Activated T-helper 17 cell treated with anti-CD3 and anti-CD28 coated beads, Interleukin-2, amount 50 U/mL, for 72 hours (primary cell): ENCODE measurements around the gene SLC7A9. TPM values are rescaled to one million over a fixed set of nuclear protein-coding genes. Genes with fewer than 3 reads are reported as not detected.
"Not testable (repeated sequence)": the region's sequence is repeated elsewhere in the genome, so short reads cannot be mapped to it uniquely, and the experiment has no call there.

Source experiments
- ATAC-seq: fragments of 150-1000 bp; cut with Tn5 transposase; replicated peaks from 2 replicates; pipeline ENCODE4 v1.10.0; 2021; ENCODE audit warnings: mild to moderate bottlenecking, moderate library complexity
- H3K27ac Mint-ChIP-seq: one replicate; pipeline ENCODE4 v1.8.0; 2022; ENCODE audit warnings: mixed read lengths
- H3K27me3 Mint-ChIP-seq: one replicate; pipeline ENCODE4 v1.8.0; 2022; ENCODE audit warnings: mixed read lengths
- H3K36me3 Mint-ChIP-seq: one replicate; pipeline ENCODE4 v1.8.0; 2022; ENCODE audit warnings: low read depth, mild to moderate bottlenecking, mixed read lengths
- H3K4me1 Mint-ChIP-seq: one replicate; pipeline ENCODE4 v1.8.0; 2022; ENCODE audit warnings: mixed read lengths
- H3K4me3 Mint-ChIP-seq: one replicate; pipeline ENCODE4 v1.8.0; 2022; ENCODE audit warnings: mild to moderate bottlenecking, mixed read lengths
- H3K9me3 Mint-ChIP-seq: one replicate; pipeline ENCODE4 v1.8.0; 2022; ENCODE audit warnings: mixed read lengths
- total RNA-seq, 2 donors: library from RNA; stranded (reverse); gene quantifications; one replicate each; pipeline ENCODE4 v1.2.3, GENCODE V29; 2022

SLC7A9 gene
- total RNA-seq, 2 donors from 2014 or later: 0.56 TPM; not detected in 1

- no peaks in the 10 kb centered on the region for H3K9me3 Mint-ChIP-seq
- no peak overlapping the region for H3K27ac Mint-ChIP-seq
- no peak for ATAC-seq
- H3K4me3 Mint-ChIP-seq: no peak overlapping the region
- no peaks in the 10 kb centered on the region for H3K27me3 Mint-ChIP-seq
- H3K36me3 Mint-ChIP-seq: peaks cover 7% of the 10 kb centered on the region
- H3K4me1 Mint-ChIP-seq: no peaks in the 10 kb centered on the region
Measured at GRCh38 chr19:32876236-32876918, 6.8 kb upstream of the SLC7A9 start.

- Mint-ChIP-seq H3K4me3 (no peak overlapping the region), H3K4me1 (no peaks in the 10 kb centered on the region), H3K36me3 (peaks cover 7% of the 10 kb centered on the region), H3K27ac (no peak overlapping the region), H3K9me3 (no peaks in the 10 kb centered on the region), H3K27me3 (no peaks in the 10 kb centered on the region)
- no peak for ATAC-seq
Measured at GRCh38 chr19:32875428-32875827, 5.9 kb upstream of the SLC7A9 start.

GRCh38 chr19:32874605-32875004 lies 5.0 kb upstream of the SLC7A9 start:
- H3K27ac Mint-ChIP-seq: no peak overlapping the region
- H3K4me1 Mint-ChIP-seq: no peaks in the 10 kb centered on the region
- ATAC-seq: no peak
- no peaks in the 10 kb centered on the region for H3K27me3 Mint-ChIP-seq
- H3K9me3 Mint-ChIP-seq: no peaks in the 10 kb centered on the region
- no peak overlapping the region for H3K4me3 Mint-ChIP-seq
- peaks cover 7% of the 10 kb centered on the region for H3K36me3 Mint-ChIP-seq

GRCh38 chr19:32873247-32873959 lies 3.8 kb upstream of the SLC7A9 start:
- peaks cover 6% of the 10 kb centered on the region for H3K36me3 Mint-ChIP-seq
- H3K4me3 Mint-ChIP-seq: no peak overlapping the region
- ATAC-seq: no peak
- no peaks in the 10 kb centered on the region for H3K9me3 Mint-ChIP-seq
- no peaks in the 10 kb centered on the region for H3K27me3 Mint-ChIP-seq
- no peak overlapping the region for H3K27ac Mint-ChIP-seq
- H3K4me1 Mint-ChIP-seq: no peaks in the 10 kb centered on the region

GRCh38 chr19:32872391-32872790 lies 2.8 kb upstream of the SLC7A9 start:
- Mint-ChIP-seq H3K36me3 (no peaks in the 10 kb centered on the region), H3K27me3 (no peaks in the 10 kb centered on the region), H3K4me3 (no peak overlapping the region), H3K27ac (no peak overlapping the region), H3K9me3 (no peaks in the 10 kb centered on the region), H3K4me1 (no peaks in the 10 kb centered on the region)
- no peak for ATAC-seq

GRCh38 chr19:32870981-32871451 lies 1.4 kb upstream of the SLC7A9 start:
- Mint-ChIP-seq H3K27ac (no peak overlapping the region), H3K27me3 (no peaks in the 10 kb centered on the region), H3K4me3 (no peak overlapping the region), H3K4me1 (no peaks in the 10 kb centered on the region), H3K9me3 (no peaks in the 10 kb centered on the region), H3K36me3 (no peaks in the 10 kb centered on the region)
- ATAC-seq: no peak

- no peak overlapping the region for H3K4me3 Mint-ChIP-seq
- no peaks in the 10 kb centered on the region for H3K4me1 Mint-ChIP-seq
- H3K36me3 Mint-ChIP-seq: no peaks in the 10 kb centered on the region
- H3K9me3 Mint-ChIP-seq: no peaks in the 10 kb centered on the region
- ATAC-seq: no peak
- H3K27ac Mint-ChIP-seq: no peak overlapping the region
- no peaks in the 10 kb centered on the region for H3K27me3 Mint-ChIP-seq
Measured at GRCh38 chr19:32869966-32870573, 503 bp upstream of the SLC7A9 start.

GRCh38 chr19:32868206-32868950 lies 1.2 kb downstream of the SLC7A9 start:
- no peaks in the 10 kb centered on the region for H3K27me3 Mint-ChIP-seq
- H3K36me3 Mint-ChIP-seq: no peaks in the 10 kb centered on the region
- no peaks in the 10 kb centered on the region for H3K9me3 Mint-ChIP-seq
- no peak overlapping the region for H3K4me3 Mint-ChIP-seq
- H3K27ac Mint-ChIP-seq: no peak overlapping the region
- no peaks in the 10 kb centered on the region for H3K4me1 Mint-ChIP-seq
- no peak for ATAC-seq

- ATAC-seq, H3K4me1 Mint-ChIP-seq, H3K27me3 Mint-ChIP-seq, H3K36me3 Mint-ChIP-seq, H3K9me3 Mint-ChIP-seq, H3K4me3 Mint-ChIP-seq, H3K27ac Mint-ChIP-seq: not testable (repeated sequence)
Measured at GRCh38 chr19:32867436-32867835, 2.1 kb downstream of the SLC7A9 start.

- H3K27ac Mint-ChIP-seq: no peak overlapping the region
- H3K36me3 Mint-ChIP-seq: no peaks in the 10 kb centered on the region
- no peaks in the 10 kb centered on the region for H3K9me3 Mint-ChIP-seq
- ATAC-seq: no peak
- H3K4me3 Mint-ChIP-seq: no peak overlapping the region
- H3K4me1 Mint-ChIP-seq: no peaks in the 10 kb centered on the region
- no peaks in the 10 kb centered on the region for H3K27me3 Mint-ChIP-seq
Measured at GRCh38 chr19:32866564-32867265, 2.9 kb downstream of the SLC7A9 start.

GRCh38 chr19:32866061-32866460 lies 3.5 kb downstream of the SLC7A9 start:
- Mint-ChIP-seq H3K27ac (no peak overlapping the region), H3K4me1 (no peaks in the 10 kb centered on the region), H3K27me3 (no peaks in the 10 kb centered on the region), H3K36me3 (no peaks in the 10 kb centered on the region), H3K4me3 (no peak overlapping the region), H3K9me3 (no peaks in the 10 kb centered on the region)
- ATAC-seq: no peak

GRCh38 chr19:32865326-32865725 lies 4.2 kb downstream of the SLC7A9 start:
- ATAC-seq: no peak
- Mint-ChIP-seq H3K9me3 (no peaks in the 10 kb centered on the region), H3K36me3 (no peaks in the 10 kb centered on the region), H3K4me1 (no peaks in the 10 kb centered on the region), H3K4me3 (no peak overlapping the region), H3K27me3 (no peaks in the 10 kb centered on the region), H3K27ac (no peak overlapping the region)

- Mint-ChIP-seq H3K36me3 (no peaks in the 10 kb centered on the region), H3K27ac (no peak overlapping the region), H3K4me1 (no peaks in the 10 kb centered on the region), H3K4me3 (no peak overlapping the region), H3K27me3 (no peaks in the 10 kb centered on the region), H3K9me3 (no peaks in the 10 kb centered on the region)
- ATAC-seq: no peak
Measured at GRCh38 chr19:32864318-32865007, 5.1 kb downstream of the SLC7A9 start.

- no peak overlapping the region for H3K27ac Mint-ChIP-seq
- H3K27me3 Mint-ChIP-seq: no peaks in the 10 kb centered on the region
Measured at GRCh38 chr19:32863841-32864240, 5.7 kb downstream of the SLC7A9 start.

More at GRCh38 chr19:32863841-32864240, 5.7 kb downstream of the SLC7A9 start:
- no peaks in the 10 kb centered on the region for H3K9me3 Mint-ChIP-seq
- no peaks in the 10 kb centered on the region for H3K36me3 Mint-ChIP-seq
- no peaks in the 10 kb centered on the region for H3K4me1 Mint-ChIP-seq
- ATAC-seq: no peak
- H3K4me3 Mint-ChIP-seq: no peak overlapping the region
